GM12892 (cell line): ENCODE measurements around the gene SLC30A7.
"Not testable (repeated sequence)": the region's sequence is repeated elsewhere in the genome, so short reads cannot be mapped to it uniquely, and the experiment has no call there.

Source experiments
- POLR2A ChIP-seq: IDR thresholded peaks from 2 replicates; pipeline ENCODE4 v1.6.1; 2011; ENCODE audit warnings: low read depth, low read length, control low read depth
- POLR2AphosphoS5 ChIP-seq: IDR thresholded peaks from 2 replicates; pipeline ENCODE4 v1.6.1; 2011; ENCODE audit warnings: low read depth, low read length, control low read depth

DNA sequence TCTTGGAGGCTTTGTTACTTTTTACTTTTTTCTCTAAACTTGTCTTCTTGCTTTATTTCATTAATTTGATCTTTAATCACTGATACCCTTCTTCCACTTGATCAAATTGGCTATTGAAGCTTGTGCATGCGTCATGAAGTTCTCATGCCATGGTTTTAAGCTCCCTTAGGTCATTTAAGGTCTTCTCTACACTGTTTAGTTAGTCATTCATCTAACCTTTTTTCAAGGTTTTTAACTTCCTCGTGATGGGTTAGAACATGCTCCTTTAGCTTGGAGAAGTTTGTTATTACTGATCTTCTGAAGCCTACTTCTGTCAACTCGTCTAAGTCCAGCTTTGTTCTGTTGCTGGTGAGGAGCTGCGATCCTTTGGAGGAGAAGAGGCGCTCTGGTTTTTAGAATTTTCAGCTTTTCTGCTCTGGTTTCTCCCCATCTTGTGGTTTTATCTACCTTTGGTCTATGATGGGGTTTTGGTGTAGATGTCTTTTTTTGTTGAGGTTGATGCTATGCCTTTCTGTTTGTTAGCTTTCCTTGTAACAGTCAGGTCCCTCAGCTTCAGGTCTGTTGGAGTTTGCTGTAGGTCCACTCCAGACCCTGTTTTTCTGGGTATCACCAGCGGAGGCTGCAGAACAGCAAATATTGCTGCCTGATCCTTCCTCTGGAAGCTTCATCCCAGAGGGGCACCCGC is 53.0 kb downstream of the SLC30A7 start:
- not testable (repeated sequence) for TF ChIP-seq POLR2A, POLR2AphosphoS5
